Kidney (tissue), 14 donors: ENCODE measurements around the gene FBXO24. TPM values are rescaled to one million over a fixed set of nuclear protein-coding genes. Genes with fewer than 3 reads are reported as not detected.

ENCODE experiments used
- DNase-seq, 5 donors: peaks; one replicate each; pipeline ENCODE4 v3.0.0-alpha.2; 2013 to 2020
- FAIRE-seq: peaks from 2 replicates; lab custom pipeline; 2012; peaks lifted over from hg19 to GRCh38; lab: Jason Lieb, UNC
- H3K27ac ChIP-seq, 2 donors: one replicate each; pipeline ENCODE4 v1.7.0; 2013; ENCODE audit warnings: low read depth in 2 of 2, low read length in 2 of 2, inconsistent platforms in 1 of 2
- H3K27me3 ChIP-seq: one replicate; pipeline ENCODE4 v1.7.1; 2013; ENCODE audit warnings: low read length, inconsistent platforms; ENCODE audit not compliant: control insufficient read depth, insufficient read depth
- H3K36me3 ChIP-seq, 3 donors: one replicate each; pipeline versions ENCODE4 v1.7.0 to v1.7.1; 2013; ENCODE audit warnings: low read length in 3 of 3, control low read depth in 1 of 3, inconsistent platforms in 1 of 3; ENCODE audit not compliant: insufficient read depth in 3 of 3, control insufficient read depth in 2 of 3
- H3K4me1 ChIP-seq, 3 donors: one replicate each; pipeline versions ENCODE4 v1.7.0 to v1.7.1; 2013; ENCODE audit warnings: low read length in 3 of 3, inconsistent platforms in 1 of 3, low read depth in 1 of 3; ENCODE audit not compliant: control insufficient read depth in 2 of 3, insufficient read depth in 2 of 3
- H3K4me3 ChIP-seq, 3 donors: one replicate each; pipeline versions ENCODE4 v1.7.0 to v1.8.1; 2013; ENCODE audit warnings: low read length in 3 of 3, control low read depth in 1 of 3, inconsistent platforms in 1 of 3
- H3K9ac ChIP-seq, 3 donors: one replicate each; pipeline versions ENCODE4 v1.7.0 to v1.7.1; 2013; ENCODE audit warnings: low read length in 3 of 3, control low read depth in 1 of 3, inconsistent platforms in 1 of 3
- H3K9me3 ChIP-seq, 3 donors: one replicate each; pipeline versions ENCODE4 v1.7.0 to v1.7.1; 2013; ENCODE audit warnings: low read length in 3 of 3, control low read depth in 1 of 3, inconsistent platforms in 1 of 3; ENCODE audit not compliant: control insufficient read depth in 2 of 3, insufficient read depth in 1 of 3
- CTCF ChIP-seq: IDR thresholded peaks from 3 replicates; pipeline ENCODE4 v1.5.1; 2012; ENCODE audit warnings: mild to moderate bottlenecking, moderate library complexity, borderline replicate concordance; ENCODE audit not compliant: insufficient read depth; ENCODE audit errors: extremely low read depth
- intact Hi-C: fragments of 100-400 bp; cut with DNase I; formaldehyde crosslinking; loops from one replicate; pipeline ENCODE4 v1.11.1; 2022
- polyA plus RNA-seq: library from polyadenylated mRNA; stranded (reverse); fragments of 350-450 nt; fragmentation: Illumina TruSeq; extraction: RNeasy Lipid Tissue Mini Kit (QIAGEN cat#74804); gene quantifications from one replicate; pipeline ENCODE4 v1.2.3, GENCODE V29; 2014; ENCODE audit warnings: low read depth, low replicate concordance; ENCODE audit not compliant: insufficient read depth
- total RNA-seq: library from RNA; stranded (reverse); fragmentation: NEBNext Ultra II Directional; extraction: Animal tissue kit (Norgen Biotek cat#: 25700); gene quantifications from one replicate; pipeline ENCODE4 v1.2.1, GENCODE V29; 2021
- donor health status: control.
- donor health status: control.
- donor health status: control.
- donor health status: control.
- donor health status: control.
- donor health status: DM: yes; HTN: yes; CAD: no.
- donor health status: Normal renal cell carcinoma (clear cell type).

FBXO24 gene
- total and polyA plus RNA-seq, 2 donors from 2014 or later = 0.60 to 0.95 TPM

DNA sequence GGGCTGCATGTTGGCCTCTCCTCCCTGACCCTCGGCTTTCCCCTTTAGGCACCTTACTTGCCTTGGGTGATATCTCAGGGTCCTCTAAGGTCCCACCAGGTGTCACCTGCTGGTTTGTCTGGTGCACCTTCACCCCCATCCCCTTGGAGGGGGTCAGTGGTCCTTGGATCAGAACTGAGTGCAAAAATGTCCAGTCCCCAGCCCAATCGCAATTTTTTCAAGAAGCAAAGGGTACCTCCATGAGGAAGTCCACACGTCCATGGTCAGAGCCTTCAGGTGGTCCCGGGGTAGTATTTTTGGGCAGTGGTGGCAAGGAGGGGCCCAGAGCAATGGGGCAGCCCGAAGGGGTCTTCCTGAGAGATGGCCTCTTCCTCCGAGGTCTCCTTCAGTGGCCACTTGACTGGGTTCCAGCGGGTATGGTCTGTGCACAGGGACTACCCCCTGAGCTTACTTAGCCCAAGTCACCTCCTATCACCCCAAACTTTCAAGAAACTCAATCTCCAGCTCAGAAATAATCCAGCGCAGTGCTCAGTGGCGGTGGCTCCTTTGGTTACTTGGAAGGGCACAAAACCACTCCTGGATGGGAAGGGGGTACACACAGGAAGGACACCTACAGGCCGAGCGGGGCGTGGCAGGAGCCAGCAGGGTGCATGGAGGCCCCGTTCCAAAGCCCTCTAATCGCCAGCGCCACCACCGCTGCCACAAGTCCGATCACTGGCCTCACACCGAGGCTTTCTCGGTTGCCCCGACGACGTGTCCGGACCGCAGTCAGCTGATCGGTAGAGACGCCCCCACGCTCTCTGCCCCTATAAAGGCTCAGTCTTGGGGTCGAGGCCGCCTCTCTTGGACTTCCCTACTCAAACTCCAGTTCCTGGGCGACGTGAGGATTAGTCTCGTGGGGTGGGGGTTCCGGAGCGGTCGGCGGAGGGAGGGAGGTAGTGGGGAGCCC is 17.0 kb upstream of the FBXO24 start:
- peak overlapping the region in 1 of 2 donors; percentile 51 for H3K27ac ChIP-seq
- H3K4me1 ChIP-seq = peaks cover 0 to 4% (median 0%) of the 10 kb centered on the region in 3 donors
- H3K36me3 ChIP-seq = no peaks in the 10 kb centered on the region
- H3K27me3 ChIP-seq = no peaks in the 10 kb centered on the region
- H3K4me3 ChIP-seq = no peak overlapping the region
- peak overlapping the region in 1 of 3 donors; percentile 26 for H3K9ac ChIP-seq
- intact Hi-C loops = no loop called here
- no peaks in the 10 kb centered on the region for H3K9me3 ChIP-seq
- DNase-seq (peak in 4 of 5 donors; percentile 70 to 86 (median 80)), FAIRE-seq (no peak)
- peak; percentile 9 for TF ChIP-seq CTCF

- DNase-seq (peak in 4 of 5 donors; percentile 62 to 83 (median 70)), FAIRE-seq (no peak)
- H3K27ac ChIP-seq = no peak overlapping the region
- TF ChIP-seq CTCF = no peak
- peaks cover 0 to 6% (median 3%) of the 10 kb centered on the region in 3 donors for H3K36me3 ChIP-seq
- no peaks in the 10 kb centered on the region for H3K9me3 ChIP-seq
- no peak overlapping the region for H3K4me3 ChIP-seq
- no peaks in the 10 kb centered on the region for H3K27me3 ChIP-seq
- intact Hi-C loops = loop anchor here (10.0 kb wide), 1 partner anchor 114 kb away; no protein-coding TSS in a partner anchor
- no peak overlapping the region for H3K9ac ChIP-seq
- peaks cover 0 to 4% (median 0%) of the 10 kb centered on the region in 3 donors for H3K4me1 ChIP-seq
Measured at GRCh38 chr7:100570954-100571828, 14.9 kb upstream of the FBXO24 start.

DNA sequence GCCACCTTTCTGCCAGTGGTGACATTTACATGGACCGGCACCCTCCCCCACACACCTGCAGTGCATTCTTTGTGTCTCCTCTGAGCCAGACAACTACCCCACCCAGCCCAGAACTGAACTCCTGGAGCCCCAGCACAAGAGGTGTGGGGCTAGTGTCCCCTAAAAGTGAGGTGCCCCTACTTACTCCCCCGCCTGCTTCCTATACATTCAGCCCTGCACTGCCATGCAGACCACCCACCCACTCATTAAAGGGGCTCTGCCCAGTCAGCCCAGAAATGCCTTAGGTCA is 14.4 kb upstream of the FBXO24 start:
- no peak overlapping the region for H3K9ac ChIP-seq
- H3K27ac ChIP-seq = no peak overlapping the region
- DNase-seq (peak in 1 of 5 donors; percentile 58), FAIRE-seq (no peak)
- no peaks in the 10 kb centered on the region for H3K9me3 ChIP-seq
- H3K27me3 ChIP-seq = no peaks in the 10 kb centered on the region
- peaks cover 0 to 12% (median 5%) of the 10 kb centered on the region in 3 donors for H3K36me3 ChIP-seq
- H3K4me3 ChIP-seq = no peak overlapping the region
- no peak for TF ChIP-seq CTCF
- intact Hi-C loops = loop anchor here (10.0 kb wide), 1 partner anchor 113 kb away; no protein-coding TSS in a partner anchor
- H3K4me1 ChIP-seq = peaks cover 0 to 4% (median 0%) of the 10 kb centered on the region in 3 donors
